Body of pancreas (tissue), 4 donors: ENCODE data around the gene WASF3. TPM values are rescaled to one million over a fixed set of nuclear protein-coding genes. Genes with fewer than 3 reads are reported as not detected.

ENCODE experiments used
- ATAC-seq: fragments of 150-250 bp; one replicate; pipeline ENCODE4 v1.9.1; 2016
- DNase-seq, 4 donors: peaks; one replicate each; pipeline ENCODE4 v3.0.0-alpha.2; 2019
- H3K27ac ChIP-seq, 4 donors: fragments of 200-600 bp; sonication (generic); 1 replicate in 3 of 4; 2 replicates in 1 of 4; pipeline versions ENCODE4 v1.5.1 to v1.6.1; 2016 to 2019; ENCODE audit warnings: mild to moderate bottlenecking in 1 of 4, mixed read lengths in 1 of 4, moderate library complexity in 1 of 4
- H3K27me3 ChIP-seq, 2 donors: fragments of 200-600 bp; sonication (generic); one replicate each; pipeline ENCODE4 v1.6.0; 2016; ENCODE audit warnings: mild to moderate bottlenecking in 1 of 2
- H3K36me3 ChIP-seq, 2 donors: fragments of 200-600 bp; sonication (generic); replicated peaks in 1 of 2; 2 replicates each; pipeline ENCODE4 v1.5.1; 2016; ENCODE audit warnings: low read depth in 2 of 2; ENCODE audit not compliant: insufficient read depth in 1 of 2
- H3K4me1 ChIP-seq: fragments of 200-600 bp; sonication (generic); one replicate; pipeline ENCODE4 v1.6.0; 2016
- H3K4me3 ChIP-seq, 2 donors: fragments of 200-600 bp; sonication (generic); 1 replicate in 1 of 2; 2 replicates in 1 of 2; pipeline ENCODE4 v1.5.1; 2016 to 2019
- H3K9me3 ChIP-seq, 3 donors: fragments of 200-600 bp; sonication (generic); 1 replicate in 2 of 3; 2 replicates in 1 of 3; pipeline ENCODE4 v1.5.1; 2016
- CTCF ChIP-seq, 7 experiments: fragments of 450-650 bp in 4 of 7; fragments of 200-600 bp in 3 of 7; sonication (generic) in 3 of 7; IDR thresholded peaks; one replicate each; pipeline ENCODE4 v1.5.1; 2016 to 2019; ENCODE audit warnings: antibody characterized with exemption in 7 of 7
- POLR2A ChIP-seq, 3 donors: fragments of 450-650 bp; IDR thresholded peaks; one replicate each; pipeline ENCODE4 v1.6.1; 2016; ENCODE audit warnings: antibody characterized with exemption in 3 of 3, mild to moderate bottlenecking in 2 of 3
- WGBS, 2 donors: methylation state at CpG; one replicate each; pipeline ENCODE4 v1.1.5; 2017; 5-methylcytosine and 5-hydroxymethylcytosine counted together
- intact Hi-C: fragments of 100-400 bp; cut with DNase I; formaldehyde crosslinking; loops from one replicate; pipeline ENCODE4 v1.15.1; 2023
- total RNA-seq, 2 donors: library from RNA; depleted of rRNA; stranded (reverse); fragments of >200 nt; gene quantifications; one replicate each; pipeline ENCODE4 v1.1.0, GENCODE V29; 2016

The WASF3 gene
- total RNA-seq, 2 donors from 2014 or later: 6.0 to 13.2 TPM

GRCh38 chr13:26680572-26680971 lies 123.1 kb downstream of the WASF3 start:
- Histone ChIP-seq H3K27me3 (no peaks in the 10 kb centered on the region), H3K36me3 (peaks cover 0 to 3% of the 10 kb centered on the region in 2 donors), H3K4me1 (no peaks in the 10 kb centered on the region), H3K27ac (no peak overlapping the region), H3K9me3 (no peaks in the 10 kb centered on the region), H3K4me3 (no peak overlapping the region)
- WGBS, 2 donors: 71 to 78% methylated on average over 5 of the region's 5 CpGs
- intact Hi-C loops: no loop called here
- TF ChIP-seq POLR2A (IDR thresholded peaks at IDR 0.05): no peak
- TF ChIP-seq CTCF (IDR thresholded peaks at IDR 0.05): no peak
- ATAC-seq (no peak), DNase-seq (no peak)

- Histone ChIP-seq H3K9me3 (no peaks in the 10 kb centered on the region), H3K4me3 (no peak overlapping the region), H3K27me3 (no peaks in the 10 kb centered on the region), H3K36me3 (peaks cover 0 to 3% of the 10 kb centered on the region in 2 donors), H3K27ac (no peak overlapping the region), H3K4me1 (no peaks in the 10 kb centered on the region)
- no peak for ATAC-seq
- 83 to 92% methylated on average over 15 of the region's 15 CpGs for WGBS, 2 donors
- TF ChIP-seq POLR2A (IDR thresholded peaks at IDR 0.05) (no peak), CTCF (IDR thresholded peaks at IDR 0.05) (no peak)
- intact Hi-C loops: no loop called here
- DNase-seq: no peak
These were observed 123.6 kb downstream of the WASF3 start for GRCh38 chr13:26681036-26681435.

GRCh38 chr13:26682606-26683005 lies 125.1 kb downstream of the WASF3 start:
- peaks cover 0 to 3% of the 10 kb centered on the region in 2 donors for H3K36me3 ChIP-seq
- intact Hi-C loops: no loop called here
- TF ChIP-seq POLR2A (IDR thresholded peaks at IDR 0.05): no peak
- no peak for TF ChIP-seq CTCF (IDR thresholded peaks at IDR 0.05)
- H3K27ac ChIP-seq: no peak overlapping the region
- no peaks in the 10 kb centered on the region for H3K9me3 ChIP-seq
- H3K4me1 ChIP-seq: no peaks in the 10 kb centered on the region
- ATAC-seq (no peak), DNase-seq (no peak)
- no peak overlapping the region for H3K4me3 ChIP-seq
- WGBS, 2 donors: 87 to 93% methylated on average over 14 of the region's 19 CpGs
- no peaks in the 10 kb centered on the region for H3K27me3 ChIP-seq

- DNase-seq (no peak), ATAC-seq (no peak)
- H3K9me3 ChIP-seq: no peaks in the 10 kb centered on the region
- intact Hi-C loops: no loop called here
- H3K27ac ChIP-seq: no peak overlapping the region
- H3K4me3 ChIP-seq: no peak overlapping the region
- no peaks in the 10 kb centered on the region for H3K27me3 ChIP-seq
- WGBS, 2 donors: 89 to 92% methylated on average over 22 of the region's 22 CpGs
- no peaks in the 10 kb centered on the region for H3K4me1 ChIP-seq
- H3K36me3 ChIP-seq: peaks cover 0 to 3% of the 10 kb centered on the region in 2 donors
- TF ChIP-seq CTCF (IDR thresholded peaks at IDR 0.05) (no peak), POLR2A (IDR thresholded peaks at IDR 0.05) (no peak)
These were observed 128.1 kb downstream of the WASF3 start for GRCh38 chr13:26685606-26686005.

GRCh38 chr13:26686285-26686684 lies 128.8 kb downstream of the WASF3 start:
- 94% methylated on average over 2 of the region's 2 CpGs; no CpG with 5 or more reads in 1 of the 2 donors for WGBS, 2 donors
- no peaks in the 10 kb centered on the region for H3K27me3 ChIP-seq
- no peaks in the 10 kb centered on the region for H3K9me3 ChIP-seq
- peaks cover 0 to 3% of the 10 kb centered on the region in 2 donors for H3K36me3 ChIP-seq
- H3K4me3 ChIP-seq: no peak overlapping the region
- TF ChIP-seq POLR2A (IDR thresholded peaks at IDR 0.05): no peak
- TF ChIP-seq CTCF (IDR thresholded peaks at IDR 0.05): no peak
- intact Hi-C loops: no loop called here
- DNase-seq (no peak), ATAC-seq (no peak)
- H3K27ac ChIP-seq: no peak overlapping the region
- H3K4me1 ChIP-seq: no peaks in the 10 kb centered on the region
